A549 treated with DMSO at 1 μM for 4 hours (cell line): Measurements from ENCODE around the gene DCAF12L2. TPM values are rescaled to one million over a fixed set of nuclear protein-coding genes. Genes with fewer than 3 reads are reported as not detected.

Experiments used
- total RNA-seq: library from RNA; stranded (reverse); fragments of 200-300 nt; extraction: Qiagen RNA extraction; gene quantifications from 5 replicates; pipeline ENCODE4 v1.2.3, GENCODE V29; 2022; ENCODE audit warnings: low read depth

DCAF12L2 gene
- 0.13 to 0.21 TPM (median 0.16 TPM) in 4 of 5 replicates, not detected in the other for total RNA-seq

GRCh38 chrX:126165721-126166461 lies at the start of gene DCAF12L2:
DCAF12L2 (minus strand) TSS chrX:126166289; CDS start chrX:126165924, 365 bp downstream.

